BJ (cell line): Measurements from ENCODE around the gene SMAD5. TPM values are rescaled to one million over a fixed set of nuclear protein-coding genes. Genes with fewer than 3 reads are reported as not detected.

ENCODE experiments used
- CTCF ChIA-PET: fragments of 350-600 bp; formaldehyde crosslinking; extraction: SDS; loops from one replicate; lab custom pipeline; 2021; ENCODE audit warnings: antibody characterized with exemption, inconsistent platforms; lab: Yijun Ruan, JAX
- POLR2A ChIA-PET: fragments of 300-600 bp; sonication (Branson Sonifier 250); formaldehyde crosslinking; extraction: SDS; loops from one replicate; lab custom pipeline; 2021; ENCODE audit warnings: antibody characterized with exemption; lab: Charles Lee
- DNase-seq: peaks from one replicate; pipeline ENCODE4 v3.0.0-alpha.2; 2011; ENCODE audit warnings: low read depth
- H3K27me3 ChIP-seq: 2 replicates; pipeline ENCODE4 v1.6.0; 2011; ENCODE audit warnings: low read length; ENCODE audit not compliant: control insufficient read depth, insufficient read depth
- H3K36me3 ChIP-seq: 2 replicates; pipeline ENCODE4 v1.5.1; 2011; ENCODE audit warnings: low read length; ENCODE audit not compliant: control insufficient read depth, insufficient read depth
- H3K4me3 ChIP-seq: 2 replicates; pipeline ENCODE4 v1.5.1; 2011; ENCODE audit warnings: low read depth, mild to moderate bottlenecking, control low read depth, low read length
- polyA plus RNA-seq: library from polyadenylated mRNA; depleted of rRNA; stranded (reverse); fragments of >200 nt; gene quantifications from 2 replicates; pipeline ENCODE4 v1.2.3, GENCODE V29; 2011
- TF ChIP-seq, protein P1 (sequence below): IDR thresholded peaks from 2 replicates; pipeline ENCODE4 v1.5.1; 2011; ENCODE audit warnings: low read depth, mild to moderate bottlenecking, control low read depth, inconsistent platforms, low read length, moderate library complexity; ENCODE audit not compliant: insufficient read depth

Gene SMAD5
- polyA plus RNA-seq, 1 experiment = 34.3 TPM

GRCh38 chr5:136143763-136144162 lies 11.1 kb downstream of the SMAD5 start:
- ChIA-PET CTCF (interaction anchor here (0.9 kb wide), 1 partner anchor 9 kb away, joined by 3 read pairs; no protein-coding TSS in a partner anchor), POLR2A (no interaction called here)
- DNase-seq = no peak
- Histone ChIP-seq H3K27me3 (no peaks in the 10 kb centered on the region), H3K36me3 (no peaks in the 10 kb centered on the region), H3K4me3 (no peak overlapping the region)
- TF ChIP-seq, protein P1, sequence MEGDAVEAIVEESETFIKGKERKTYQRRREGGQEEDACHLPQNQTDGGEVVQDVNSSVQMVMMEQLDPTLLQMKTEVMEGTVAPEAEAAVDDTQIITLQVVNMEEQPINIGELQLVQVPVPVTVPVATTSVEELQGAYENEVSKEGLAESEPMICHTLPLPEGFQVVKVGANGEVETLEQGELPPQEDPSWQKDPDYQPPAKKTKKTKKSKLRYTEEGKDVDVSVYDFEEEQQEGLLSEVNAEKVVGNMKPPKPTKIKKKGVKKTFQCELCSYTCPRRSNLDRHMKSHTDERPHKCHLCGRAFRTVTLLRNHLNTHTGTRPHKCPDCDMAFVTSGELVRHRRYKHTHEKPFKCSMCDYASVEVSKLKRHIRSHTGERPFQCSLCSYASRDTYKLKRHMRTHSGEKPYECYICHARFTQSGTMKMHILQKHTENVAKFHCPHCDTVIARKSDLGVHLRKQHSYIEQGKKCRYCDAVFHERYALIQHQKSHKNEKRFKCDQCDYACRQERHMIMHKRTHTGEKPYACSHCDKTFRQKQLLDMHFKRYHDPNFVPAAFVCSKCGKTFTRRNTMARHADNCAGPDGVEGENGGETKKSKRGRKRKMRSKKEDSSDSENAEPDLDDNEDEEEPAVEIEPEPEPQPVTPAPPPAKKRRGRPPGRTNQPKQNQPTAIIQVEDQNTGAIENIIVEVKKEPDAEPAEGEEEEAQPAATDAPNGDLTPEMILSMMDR = no peak

DNA sequence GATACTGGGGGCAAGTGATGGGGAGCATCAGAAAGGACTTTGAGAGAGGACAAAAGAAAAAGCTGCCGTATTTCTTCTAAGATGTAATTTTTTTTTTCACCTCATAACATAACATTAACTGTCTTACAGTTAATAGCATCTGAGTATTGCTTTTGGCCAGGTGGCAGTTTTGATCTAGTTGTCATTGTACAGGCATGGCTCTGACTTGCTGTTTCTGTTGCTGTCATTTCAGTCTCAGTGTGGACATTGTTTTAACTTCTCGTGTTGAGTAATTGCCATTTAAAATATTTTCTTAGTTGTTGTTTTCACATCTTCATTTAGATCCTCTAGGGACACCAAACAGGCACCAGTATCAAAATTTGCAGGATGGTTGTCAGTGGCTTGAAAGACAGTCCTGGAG lies 12.4 kb downstream of the SMAD5 start:
- Histone ChIP-seq H3K4me3 (no peak overlapping the region), H3K27me3 (no peaks in the 10 kb centered on the region), H3K36me3 (no peaks in the 10 kb centered on the region)
- no peak for DNase-seq
- ChIA-PET CTCF (interaction anchor here (0.7 kb wide), 1 partner anchor 112 kb away, joined by 3 read pairs; no protein-coding TSS in a partner anchor), POLR2A (no interaction called here)
- TF ChIP-seq, protein P1 = no peak

DNA sequence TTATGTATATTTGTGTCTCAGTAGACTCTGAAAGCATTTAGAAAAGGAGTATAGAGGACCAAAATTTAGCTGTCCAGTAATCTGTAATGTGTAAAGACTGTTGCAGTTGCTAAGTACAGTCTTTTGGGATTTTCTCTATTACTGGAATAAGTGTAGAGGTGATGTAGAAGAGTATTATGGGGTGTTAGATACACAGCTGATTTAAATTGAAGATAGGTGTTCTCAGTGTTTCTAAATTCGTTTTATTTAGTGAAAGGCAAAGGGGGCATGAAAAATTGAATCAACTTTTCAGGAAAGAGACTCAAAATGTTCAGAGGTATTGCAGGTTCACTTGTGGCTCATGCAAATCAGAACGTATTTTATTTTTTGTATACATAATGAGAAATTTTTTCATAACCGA lies 13.6 kb downstream of the SMAD5 start:
- Histone ChIP-seq H3K27me3 (no peaks in the 10 kb centered on the region), H3K36me3 (no peaks in the 10 kb centered on the region), H3K4me3 (no peak overlapping the region)
- POLR2A ChIA-PET = no interaction called here
- DNase-seq = no peak
- CTCF ChIA-PET = interaction anchor here (0.7 kb wide), 1 partner anchor 10 kb away, joined by 3 read pairs; no protein-coding TSS in a partner anchor
- TF ChIP-seq, protein P1 = no peak

DNA sequence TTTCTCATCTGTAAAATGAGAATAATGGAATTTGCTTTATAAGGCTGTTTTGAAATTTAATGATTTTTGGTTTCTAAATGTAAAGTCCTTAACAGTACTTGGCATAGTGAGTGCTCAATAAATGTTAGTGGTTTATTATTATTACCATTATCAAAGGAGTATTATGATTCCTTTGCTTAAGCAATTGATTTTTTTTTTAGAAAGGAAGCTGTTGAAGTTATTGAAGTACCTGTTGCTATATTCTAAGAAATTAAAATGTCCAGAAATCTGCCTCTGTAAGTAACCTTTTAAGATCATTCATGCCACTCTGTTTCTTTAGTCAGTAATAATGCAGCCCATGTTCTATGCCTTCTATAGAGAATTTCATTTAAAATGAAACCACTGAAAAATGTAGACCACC lies 15.0 kb downstream of the SMAD5 start:
- Histone ChIP-seq H3K27me3 (no peaks in the 10 kb centered on the region), H3K4me3 (no peak overlapping the region), H3K36me3 (no peaks in the 10 kb centered on the region)
- CTCF ChIA-PET = interaction anchor here (1.9 kb wide), 1 partner anchor 9 kb away, joined by 5 read pairs; no protein-coding TSS in a partner anchor
- TF ChIP-seq, protein P1 = no peak
- POLR2A ChIA-PET = no interaction called here
- no peak for DNase-seq

- Histone ChIP-seq H3K27me3 (no peaks in the 10 kb centered on the region), H3K36me3 (no peaks in the 10 kb centered on the region; the same call in none of the 2 replicates), H3K4me3 (no peak overlapping the region)
- ChIA-PET CTCF (no interaction called here), POLR2A (no interaction called here)
- no peak for DNase-seq
- TF ChIP-seq, protein P1 = no peak
Observed at GRCh38 chr5:136149891-136150290, 17.2 kb downstream of the SMAD5 start.
